Progenitor cell of endocrine pancreas (in vitro differentiated cells): ENCODE measurements around the gene B4GALT3. TPM values are rescaled to one million over a fixed set of nuclear protein-coding genes. Genes with fewer than 3 reads are reported as not detected.
A peak's percentile ranks its signal among the peaks of the same experiment; 100 is the strongest.
"Not testable (repeated sequence)": the region's sequence is repeated elsewhere in the genome, so short reads cannot be mapped to it uniquely, and the experiment has no call there.

Source experiments
- DNase-seq: peaks from one replicate; pipeline ENCODE4 v3.0.0; 2021; ENCODE audit warnings: low spot score; ENCODE audit not compliant: unreplicated experiment
- H3K27ac Mint-ChIP-seq: 2 replicates; pipeline ENCODE4 v1.8.0; 2021; ENCODE audit warnings: mild to moderate bottlenecking, moderate library complexity, mixed read lengths
- H3K27me3 Mint-ChIP-seq: 2 replicates; pipeline ENCODE4 v1.8.0; 2021; ENCODE audit warnings: mixed read lengths
- H3K36me3 Mint-ChIP-seq: 2 replicates; pipeline ENCODE4 v1.8.0; 2022; ENCODE audit warnings: mixed read lengths; ENCODE audit not compliant: insufficient read depth
- H3K4me1 Mint-ChIP-seq: 2 replicates; pipeline ENCODE4 v1.8.0; 2021; ENCODE audit warnings: low read depth, mixed read lengths
- H3K4me3 Mint-ChIP-seq: 2 replicates; pipeline ENCODE4 v1.8.0; 2021; ENCODE audit warnings: low read depth, mild to moderate bottlenecking, moderate library complexity, mixed read lengths
- H3K9me3 Mint-ChIP-seq: 2 replicates; pipeline ENCODE4 v1.8.0; 2021; ENCODE audit warnings: low read depth, mixed read lengths
- CTCF ChIP-seq: fragments of 200-600 bp; sonication (generic); IDR thresholded peaks from one replicate; pipeline ENCODE4 v1.5.0; 2021; ENCODE audit warnings: antibody characterized with exemption, mild to moderate bottlenecking; ENCODE audit not compliant: unreplicated experiment
- long read RNA-seq: library from polyadenylated mRNA; unstranded; transcript quantifications from one replicate; pipeline ENCODE4 v2.0.0, GENCODE V29; 2020
- total RNA-seq: library from RNA; stranded (reverse); gene quantifications from 2 replicates; pipeline ENCODE4 v1.2.1, GENCODE V29; 2021

Gene B4GALT3
- 45.9 and 48.2 TPM in 2 replicates for total RNA-seq
- long read RNA-seq, transcript B4GALT3-213 (8 exons, 2,414 nt) = minor isoform, 5 of 54 reads
- long read RNA-seq, transcript B4GALT3-201 (8 exons, 1,911 nt) = major isoform, 30 of 54 reads
- long read RNA-seq, partial matches to known transcripts = 8 of 54 reads
- long read RNA-seq, other reads (novel, unspliced or antisense) = 11 of 54 reads

GRCh38 chr1:161177112-161177935 is at the start of gene B4GALT3:
B4GALT3 (minus strand) TSS chr1:161177507; CDS start chr1:161176060, 1,447 bp downstream.
- peak; percentile 30 for TF ChIP-seq CTCF

DNA sequence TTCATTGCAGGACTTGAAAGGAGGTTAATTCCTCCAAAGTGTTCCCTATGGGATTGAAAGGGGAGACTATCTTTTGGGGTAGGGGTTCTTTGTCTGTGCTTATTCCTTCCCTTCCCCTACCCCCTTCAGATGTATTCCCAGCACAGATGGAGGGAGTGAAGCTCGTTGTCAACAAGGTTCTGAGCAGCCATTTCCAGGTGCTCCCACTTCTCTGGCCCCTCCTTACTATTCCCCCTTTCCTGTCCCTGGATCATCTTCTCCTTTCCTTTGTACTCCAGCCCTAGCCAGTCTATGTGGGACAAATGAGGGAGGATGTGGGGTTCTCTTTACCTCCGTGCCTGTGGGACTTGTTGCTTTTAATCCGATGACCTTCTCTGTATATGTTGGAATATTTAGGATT is 49.5 kb upstream of the B4GALT3 start:
- no peak for TF ChIP-seq CTCF
- Mint-ChIP-seq H3K9me3 (no peaks in the 10 kb centered on the region), H3K36me3 (peaks cover 3% of the 10 kb centered on the region), H3K27me3 (no peaks in the 10 kb centered on the region), H3K27ac (peak overlapping the region; percentile 82), H3K4me1 (peaks cover 44% of the 10 kb centered on the region), H3K4me3 (peak overlapping the region; percentile 99)
- no peak for DNase-seq

More at GRCh38 chr1:161177112-161177935, at the start of gene B4GALT3:
- peak within 1 kb of the TSS; percentile 98 for H3K27ac Mint-ChIP-seq
- H3K9me3 Mint-ChIP-seq = no peaks in the 10 kb centered on the region
- no peaks in the 10 kb centered on the region for H3K27me3 Mint-ChIP-seq
- peak; percentile 94 for DNase-seq
- peaks cover 13% of the 10 kb centered on the region for H3K36me3 Mint-ChIP-seq
- H3K4me1 Mint-ChIP-seq = peaks cover 17% of the 10 kb centered on the region
- H3K4me3 Mint-ChIP-seq = peak within 1 kb of the TSS; percentile 97

GRCh38 chr1:161226320-161226711 is 49.0 kb upstream of the B4GALT3 start:
- H3K36me3 Mint-ChIP-seq = peaks cover 3% of the 10 kb centered on the region
- peaks cover 44% of the 10 kb centered on the region for H3K4me1 Mint-ChIP-seq
- TF ChIP-seq CTCF = no peak
- no peaks in the 10 kb centered on the region for H3K9me3 Mint-ChIP-seq
- no peaks in the 10 kb centered on the region for H3K27me3 Mint-ChIP-seq
- DNase-seq = no peak
- H3K4me3 Mint-ChIP-seq = peak overlapping the region; percentile 99
- H3K27ac Mint-ChIP-seq = peak overlapping the region; percentile 94

GRCh38 chr1:161225534-161226319 is 48.4 kb upstream of the B4GALT3 start, which contains the start of gene TOMM40L:
TOMM40L (plus strand) TSS chr1:161226060; CDS start chr1:161226490, 430 bp downstream.
- peak; percentile 28 for TF ChIP-seq CTCF
- peak; percentile 72 for DNase-seq
- H3K9me3 Mint-ChIP-seq = no peaks in the 10 kb centered on the region
- H3K4me3 Mint-ChIP-seq = peak within 1 kb of the TSS; percentile 99
- peaks cover 44% of the 10 kb centered on the region for H3K4me1 Mint-ChIP-seq
- peaks cover 3% of the 10 kb centered on the region for H3K36me3 Mint-ChIP-seq
- peak within 1 kb of the TSS; percentile 94 for H3K27ac Mint-ChIP-seq
- no peaks in the 10 kb centered on the region for H3K27me3 Mint-ChIP-seq

GRCh38 chr1:161225178-161225533 is 47.8 kb upstream of the B4GALT3 start:
- Mint-ChIP-seq H3K9me3 (no peaks in the 10 kb centered on the region), H3K4me3 (peak overlapping the region; percentile 99), H3K4me1 (peaks cover 46% of the 10 kb centered on the region), H3K27me3 (no peaks in the 10 kb centered on the region), H3K36me3 (peaks cover 3% of the 10 kb centered on the region), H3K27ac (peak overlapping the region; percentile 92)
- DNase-seq = no peak
- TF ChIP-seq CTCF = no peak

- not testable (repeated sequence) for H3K36me3 Mint-ChIP-seq, DNase-seq
- H3K4me1 Mint-ChIP-seq = peaks cover 50% of the 10 kb centered on the region
Observed at GRCh38 chr1:161224695-161225087, 47.4 kb upstream of the B4GALT3 start.

More at GRCh38 chr1:161224695-161225087, 47.4 kb upstream of the B4GALT3 start:
- peak overlapping the region; percentile 92 for H3K27ac Mint-ChIP-seq
- H3K4me3 Mint-ChIP-seq, H3K27me3 Mint-ChIP-seq, H3K9me3 Mint-ChIP-seq: not testable (repeated sequence)
